Measurements from ENCODE around the gene PPFIBP1. TPM values are rescaled to one million over a fixed set of nuclear protein-coding genes. Genes with fewer than 3 reads are reported as not detected.
A peak's percentile ranks its signal among the peaks of the same experiment; 100 is the strongest.

Gene PPFIBP1
- total RNA-seq, 5 donors from 2014 or later (not counting 1 experiment from before 2014, with no cell fraction given), result 4.1 to 6.1 (median 5.8) TPM

DNA sequence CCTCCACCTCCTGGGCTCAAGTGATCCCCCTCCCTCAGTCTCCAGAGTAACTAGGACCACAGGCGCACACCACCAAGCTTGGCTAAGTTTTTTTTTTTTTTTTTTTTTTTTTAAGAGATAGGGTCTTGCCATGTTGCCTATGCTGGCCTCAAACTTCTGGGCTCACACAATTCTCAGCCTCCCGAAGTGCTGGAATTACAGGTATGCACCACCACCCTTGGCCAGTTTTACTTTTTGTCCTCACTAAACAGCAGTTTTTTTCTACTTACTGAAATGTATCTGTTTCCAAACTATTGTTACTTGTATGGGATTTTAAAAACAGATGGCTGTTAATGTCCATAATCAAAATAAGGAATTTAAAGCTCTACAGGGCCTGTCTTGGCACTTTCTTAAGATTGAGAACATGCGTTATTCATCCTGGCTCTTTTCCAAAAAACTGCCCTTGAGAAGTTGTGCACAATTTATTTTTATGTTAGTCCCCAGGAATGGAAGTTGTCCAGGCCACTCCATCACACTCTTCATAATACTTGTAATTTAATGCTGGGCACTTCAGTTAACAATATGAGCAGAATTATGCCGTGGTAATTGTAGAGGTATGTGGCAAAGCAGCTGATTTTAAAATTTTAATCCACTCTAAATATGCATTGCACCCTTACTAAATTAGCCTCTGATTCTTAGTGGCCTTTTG is 120.3 kb downstream of the PPFIBP1 start:
- H3K27me3 ChIP-seq (replicated peaks in 1 of 2; ENCODE audit: control insufficient read depth in 2 of 2, extremely low read depth in 1 of 2, insufficient read depth in 2 of 2, low read length in 1 of 2), result no peaks in the 10 kb centered on the region
- Mint-ChIP-seq H3K27ac (no peak overlapping the region), H3K27me3 (no peaks in the 10 kb centered on the region), H3K4me3 (no peak overlapping the region), H3K9me3 (no peaks in the 10 kb centered on the region), H3K36me3 (no peaks in the 10 kb centered on the region), H3K4me1 (no peaks in the 10 kb centered on the region)
- WGBS (ENCODE audit: insufficient coverage), result no CpG with 5 or more reads among the region's 4 CpGs
- H3K36me3 ChIP-seq (ENCODE audit: control insufficient read depth in 2 of 2, extremely low read depth in 1 of 2, insufficient read depth in 1 of 2, low read length in 1 of 2), result no peaks in the 10 kb centered on the region
- CTCF ChIA-PET, result no interaction called here
- no peaks in the 10 kb centered on the region for H3K4me1 ChIP-seq (ENCODE audit: control insufficient read depth in 1 of 2, extremely low read depth in 1 of 2, insufficient read depth in 2 of 2, low read length in 2 of 2)
- H3K27ac ChIP-seq (ENCODE audit: low read length), result no peak overlapping the region
- DNase-seq (no peak), ATAC-seq (replicated peaks in 1 of 4) (no peak)
- no peak overlapping the region for H3K4me3 ChIP-seq (ENCODE audit: control insufficient read depth in 1 of 2, extremely low read depth in 1 of 2, low read length in 1 of 2)
- POLR2A ChIA-PET, result interaction anchor here in 1 of 2 donors (0.6 kb wide), 1 partner anchor 42 kb away, joined by 3 read pairs; no protein-coding TSS in a partner anchor
- no peaks in the 10 kb centered on the region for H3K9me3 ChIP-seq

GRCh38 chr12:27645671-27646070 is 121.7 kb downstream of the PPFIBP1 start:
- ChIA-PET CTCF (interaction anchor here in 1 of 2 donors (0.6 kb wide), 1 partner anchor 258 kb away, joined by 3 read pairs; no protein-coding TSS in a partner anchor), POLR2A (no interaction called here)
- no peaks in the 10 kb centered on the region for H3K27me3 Mint-ChIP-seq
- H3K27ac ChIP-seq (ENCODE audit: low read length), result no peak overlapping the region
- H3K4me1 ChIP-seq (ENCODE audit: control insufficient read depth in 1 of 2, extremely low read depth in 1 of 2, insufficient read depth in 2 of 2, low read length in 2 of 2), result no peaks in the 10 kb centered on the region
- no peaks in the 10 kb centered on the region for H3K9me3 ChIP-seq
- no peak overlapping the region for H3K4me3 Mint-ChIP-seq
- 100% methylated on average over 1 of the region's 3 CpGs for WGBS (ENCODE audit: insufficient coverage)
- H3K27me3 ChIP-seq (replicated peaks in 1 of 2; ENCODE audit: control insufficient read depth in 2 of 2, extremely low read depth in 1 of 2, insufficient read depth in 2 of 2, low read length in 1 of 2), result no peaks in the 10 kb centered on the region
- H3K4me3 ChIP-seq (ENCODE audit: control insufficient read depth in 1 of 2, extremely low read depth in 1 of 2, low read length in 1 of 2), result no peak overlapping the region
- no peak for ATAC-seq (replicated peaks in 1 of 4)
- no peaks in the 10 kb centered on the region for H3K9me3 Mint-ChIP-seq
- no peaks in the 10 kb centered on the region for H3K4me1 Mint-ChIP-seq
- H3K27ac Mint-ChIP-seq, result no peak overlapping the region
- no peaks in the 10 kb centered on the region for H3K36me3 ChIP-seq (ENCODE audit: control insufficient read depth in 2 of 2, extremely low read depth in 1 of 2, insufficient read depth in 1 of 2, low read length in 1 of 2)
- H3K36me3 Mint-ChIP-seq, result no peaks in the 10 kb centered on the region
- DNase-seq, result no peak

DNA sequence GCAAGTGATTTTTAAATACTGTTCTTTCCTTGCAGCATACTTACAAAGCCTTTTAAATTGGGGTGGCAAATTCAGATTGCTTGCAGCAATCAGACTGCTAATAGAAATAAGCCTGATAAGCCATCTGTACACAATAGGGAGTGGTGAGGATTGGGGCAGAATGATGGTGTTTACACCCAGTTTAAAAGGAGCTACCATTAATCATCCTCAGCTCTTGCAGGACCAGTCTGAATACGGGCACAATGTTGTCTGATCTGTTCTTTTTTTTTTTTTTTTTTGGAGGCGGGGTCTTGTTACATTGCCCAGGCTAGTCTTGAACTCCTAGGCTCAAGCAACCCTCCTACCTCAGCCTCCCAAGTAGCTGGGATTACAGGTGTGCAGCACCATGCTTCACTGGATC is 122.1 kb downstream of the PPFIBP1 start:
- Mint-ChIP-seq H3K27me3 (no peaks in the 10 kb centered on the region), H3K27ac (no peak overlapping the region), H3K4me1 (no peaks in the 10 kb centered on the region), H3K9me3 (no peaks in the 10 kb centered on the region), H3K36me3 (no peaks in the 10 kb centered on the region), H3K4me3 (no peak overlapping the region)
- ATAC-seq (replicated peaks in 1 of 4) (no peak), DNase-seq (no peak)
- H3K9me3 ChIP-seq, result no peaks in the 10 kb centered on the region
- POLR2A ChIA-PET, result interaction anchor here in 1 of 2 donors (0.7 kb wide), 1 partner anchor 17 kb away, joined by 3 read pairs; no protein-coding TSS in a partner anchor
- WGBS (ENCODE audit: insufficient coverage), result no CpG with 5 or more reads among the region's 2 CpGs
- no peak overlapping the region for H3K27ac ChIP-seq (ENCODE audit: low read length)
- H3K27me3 ChIP-seq (replicated peaks in 1 of 2; ENCODE audit: control insufficient read depth in 2 of 2, extremely low read depth in 1 of 2, insufficient read depth in 2 of 2, low read length in 1 of 2), result no peaks in the 10 kb centered on the region
- H3K4me1 ChIP-seq (ENCODE audit: control insufficient read depth in 1 of 2, extremely low read depth in 1 of 2, insufficient read depth in 2 of 2, low read length in 2 of 2), result no peaks in the 10 kb centered on the region
- H3K4me3 ChIP-seq (ENCODE audit: control insufficient read depth in 1 of 2, extremely low read depth in 1 of 2, low read length in 1 of 2), result no peak overlapping the region
- CTCF ChIA-PET, result interaction anchor here in 1 of 2 donors (0.6 kb wide), 2 partner anchors 217 to 259 kb away, joined by 3 to 4 read pairs; no protein-coding TSS in a partner anchor
- H3K36me3 ChIP-seq (ENCODE audit: control insufficient read depth in 2 of 2, extremely low read depth in 1 of 2, insufficient read depth in 1 of 2, low read length in 1 of 2), result no peaks in the 10 kb centered on the region

- Mint-ChIP-seq H3K4me3 (no peak overlapping the region), H3K9me3 (no peaks in the 10 kb centered on the region), H3K27ac (no peak overlapping the region), H3K27me3 (no peaks in the 10 kb centered on the region), H3K36me3 (no peaks in the 10 kb centered on the region), H3K4me1 (peaks cover 0 to 3% (median 0%) of the 10 kb centered on the region in 3 donors)
- ChIA-PET CTCF (interaction anchor here in 1 of 2 donors (0.7 kb wide), 1 partner anchor 119 kb away, joined by 3 read pairs; no protein-coding TSS in a partner anchor), POLR2A (no interaction called here)
- no peak overlapping the region for H3K27ac ChIP-seq (ENCODE audit: low read length)
- no CpG with 5 or more reads among the region's 1 CpG for WGBS (ENCODE audit: insufficient coverage)
- H3K4me3 ChIP-seq (ENCODE audit: control insufficient read depth in 1 of 2, extremely low read depth in 1 of 2, low read length in 1 of 2), result no peak overlapping the region
- H3K9me3 ChIP-seq, result no peaks in the 10 kb centered on the region
- no peaks in the 10 kb centered on the region for H3K36me3 ChIP-seq (ENCODE audit: control insufficient read depth in 2 of 2, extremely low read depth in 1 of 2, insufficient read depth in 1 of 2, low read length in 1 of 2)
- no peaks in the 10 kb centered on the region for H3K27me3 ChIP-seq (replicated peaks in 1 of 2; ENCODE audit: control insufficient read depth in 2 of 2, extremely low read depth in 1 of 2, insufficient read depth in 2 of 2, low read length in 1 of 2)
- H3K4me1 ChIP-seq (ENCODE audit: control insufficient read depth in 1 of 2, extremely low read depth in 1 of 2, insufficient read depth in 2 of 2, low read length in 2 of 2), result no peaks in the 10 kb centered on the region
- DNase-seq, result no peak
- no peak for ATAC-seq (replicated peaks in 1 of 4)
Measured at GRCh38 chr12:27650011-27650410, 126.0 kb downstream of the PPFIBP1 start.

DNA sequence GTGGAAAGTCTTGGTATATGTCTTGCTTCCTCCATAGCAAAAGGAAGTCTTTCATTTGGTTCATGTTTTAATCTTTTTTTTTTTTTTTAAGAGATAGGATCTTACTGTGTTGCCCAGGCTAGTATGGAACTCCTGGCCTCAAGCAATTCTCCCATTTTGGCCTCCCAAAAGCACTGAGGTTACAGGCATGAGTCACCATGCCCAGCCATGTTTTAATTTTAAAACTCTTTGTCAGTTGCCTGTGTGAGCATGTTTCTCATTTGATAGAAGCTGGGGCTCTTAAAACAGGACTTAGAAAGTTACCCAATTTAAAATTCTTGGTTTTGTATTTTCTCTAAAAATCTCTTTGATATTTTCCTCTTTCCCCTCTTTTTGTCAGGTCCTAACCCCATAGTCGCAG is 127.2 kb downstream of the PPFIBP1 start:
- no peaks in the 10 kb centered on the region for H3K36me3 ChIP-seq (ENCODE audit: control insufficient read depth in 2 of 2, extremely low read depth in 1 of 2, insufficient read depth in 1 of 2, low read length in 1 of 2)
- no peaks in the 10 kb centered on the region for H3K9me3 Mint-ChIP-seq
- H3K4me1 Mint-ChIP-seq, result peaks cover 0 to 3% (median 0%) of the 10 kb centered on the region in 3 donors
- DNase-seq, result no peak
- H3K9me3 ChIP-seq, result no peaks in the 10 kb centered on the region
- no peaks in the 10 kb centered on the region for H3K36me3 Mint-ChIP-seq
- no peak overlapping the region for H3K4me3 ChIP-seq (ENCODE audit: control insufficient read depth in 1 of 2, extremely low read depth in 1 of 2, low read length in 1 of 2)
- H3K27ac ChIP-seq (ENCODE audit: low read length), result no peak overlapping the region
- no peaks in the 10 kb centered on the region for H3K27me3 Mint-ChIP-seq
- no peak for ATAC-seq (replicated peaks in 1 of 4)
- no CpG with 5 or more reads among the region's 1 CpG for WGBS (ENCODE audit: insufficient coverage)
- H3K4me3 Mint-ChIP-seq, result no peak overlapping the region
- no peaks in the 10 kb centered on the region for H3K4me1 ChIP-seq (ENCODE audit: control insufficient read depth in 1 of 2, extremely low read depth in 1 of 2, insufficient read depth in 2 of 2, low read length in 2 of 2)
- no peak overlapping the region for H3K27ac Mint-ChIP-seq
- ChIA-PET CTCF (no interaction called here), POLR2A (no interaction called here)
- no peaks in the 10 kb centered on the region for H3K27me3 ChIP-seq (replicated peaks in 1 of 2; ENCODE audit: control insufficient read depth in 2 of 2, extremely low read depth in 1 of 2, insufficient read depth in 2 of 2, low read length in 1 of 2)

- H3K9me3 ChIP-seq, result no peaks in the 10 kb centered on the region
- ChIA-PET CTCF (interaction anchor here (0.6 to 1.3 kb wide), 7 partner anchors 26 to 395 kb away, joined by 3 to 6 read pairs (median 3); no protein-coding TSS in a partner anchor), POLR2A (interaction anchor here in 1 of 2 donors (0.6 kb wide), 1 partner anchor 782 kb away, joined by 3 read pairs; no protein-coding TSS in a partner anchor)
- ATAC-seq (replicated peaks in 1 of 4), result no peak
- H3K27me3 ChIP-seq (replicated peaks in 1 of 2; ENCODE audit: control insufficient read depth in 2 of 2, extremely low read depth in 1 of 2, insufficient read depth in 2 of 2, low read length in 1 of 2), result no peaks in the 10 kb centered on the region
- no peak overlapping the region for H3K4me3 ChIP-seq (ENCODE audit: control insufficient read depth in 1 of 2, extremely low read depth in 1 of 2, low read length in 1 of 2)
- DNase-seq, result peak in 8 of 35 experiments; percentile 1 to 71 (median 8)
- H3K27ac ChIP-seq (ENCODE audit: low read length), result no peak overlapping the region
- Mint-ChIP-seq H3K27ac (no peak overlapping the region), H3K36me3 (no peaks in the 10 kb centered on the region), H3K9me3 (no peaks in the 10 kb centered on the region), H3K4me1 (peaks cover 0 to 3% (median 0%) of the 10 kb centered on the region in 3 donors), H3K27me3 (no peaks in the 10 kb centered on the region), H3K4me3 (no peak overlapping the region)
- no CpG with 5 or more reads among the region's 1 CpG for WGBS (ENCODE audit: insufficient coverage)
- no peaks in the 10 kb centered on the region for H3K36me3 ChIP-seq (ENCODE audit: control insufficient read depth in 2 of 2, extremely low read depth in 1 of 2, insufficient read depth in 1 of 2, low read length in 1 of 2)
- H3K4me1 ChIP-seq (ENCODE audit: control insufficient read depth in 1 of 2, extremely low read depth in 1 of 2, insufficient read depth in 2 of 2, low read length in 2 of 2), result no peaks in the 10 kb centered on the region
Measured at GRCh38 chr12:27652174-27652763, 128.3 kb downstream of the PPFIBP1 start.
